Activated effector memory CD4-positive, alpha-beta T cell treated with Interleukin-2 at 50 U/mL for 16 hours (primary cell): ENCODE results near the gene PHF12.
"Not testable (repeated sequence)": the region's sequence is repeated elsewhere in the genome, so short reads cannot be mapped to it uniquely, and the experiment has no call there.

Experiments used
- DNase-seq: peaks from one replicate; pipeline ENCODE4 v3.0.0-alpha.2; 2020

Gene PHF12

DNA sequence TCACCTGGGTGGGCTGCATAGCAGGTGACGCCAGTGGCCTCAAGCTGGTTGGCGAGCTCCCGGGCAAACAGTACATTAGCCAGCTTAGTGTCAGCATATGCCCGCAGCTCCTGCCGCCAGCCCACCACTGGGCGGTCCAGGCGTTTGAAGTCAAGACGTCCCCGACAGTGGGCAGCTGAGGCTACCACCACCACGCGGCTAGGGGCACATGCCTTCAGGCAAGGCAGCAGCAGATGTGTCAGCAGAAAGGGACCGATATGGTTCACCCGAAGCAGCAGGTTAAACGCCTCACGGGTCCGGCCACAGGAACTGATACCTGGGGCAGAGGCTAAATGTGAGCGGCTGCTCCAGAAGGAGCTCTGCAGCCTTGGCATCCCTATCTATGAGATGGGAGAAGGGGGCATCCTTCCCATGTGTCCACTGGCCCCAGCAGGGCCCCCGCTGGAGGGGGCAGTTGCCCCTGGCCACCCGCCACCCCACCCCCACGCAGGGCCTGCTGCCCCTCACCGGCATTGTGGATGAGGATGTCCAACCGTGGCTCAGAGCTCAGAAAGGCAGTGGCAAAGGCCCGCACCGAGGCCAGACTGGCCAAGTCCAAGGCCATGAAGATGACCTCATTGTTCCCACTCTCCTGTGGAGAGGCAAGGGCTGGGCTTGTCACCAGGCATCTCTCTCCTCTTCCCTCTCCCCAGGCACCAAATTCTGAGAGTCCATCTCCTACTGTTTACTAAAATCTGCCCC, 50.2 kb downstream of the PHF12 start:
- no peak for DNase-seq

DNA sequence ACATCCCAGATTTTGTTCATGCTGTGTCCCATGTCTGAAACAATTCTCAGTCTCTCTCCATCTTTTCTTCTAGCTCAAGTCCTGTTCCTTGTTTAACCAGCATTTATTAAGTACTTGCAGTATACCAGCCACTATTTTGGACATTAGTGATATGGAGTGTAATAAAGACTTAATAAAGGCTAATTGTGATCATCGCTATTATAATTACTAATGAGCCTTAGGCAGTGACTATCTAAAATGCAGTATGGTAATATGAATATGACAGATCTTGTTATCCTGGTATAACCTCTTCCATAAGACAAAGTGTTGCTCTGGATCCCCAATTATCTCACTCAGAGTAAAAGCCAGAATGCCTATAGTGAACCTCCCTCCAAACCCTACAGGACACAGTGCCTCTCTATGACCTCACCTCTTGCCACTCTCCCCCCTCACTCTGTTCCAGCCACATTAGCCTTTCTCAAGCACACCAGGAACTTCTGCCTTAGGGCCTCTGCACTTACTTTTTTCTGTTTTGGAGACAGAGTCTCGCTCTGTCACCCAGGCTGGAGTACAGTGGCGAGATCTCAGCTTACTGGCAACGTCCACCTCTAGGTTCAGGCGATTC, 52.0 kb downstream of the PHF12 start:
- DNase-seq, result no peak

DNA sequence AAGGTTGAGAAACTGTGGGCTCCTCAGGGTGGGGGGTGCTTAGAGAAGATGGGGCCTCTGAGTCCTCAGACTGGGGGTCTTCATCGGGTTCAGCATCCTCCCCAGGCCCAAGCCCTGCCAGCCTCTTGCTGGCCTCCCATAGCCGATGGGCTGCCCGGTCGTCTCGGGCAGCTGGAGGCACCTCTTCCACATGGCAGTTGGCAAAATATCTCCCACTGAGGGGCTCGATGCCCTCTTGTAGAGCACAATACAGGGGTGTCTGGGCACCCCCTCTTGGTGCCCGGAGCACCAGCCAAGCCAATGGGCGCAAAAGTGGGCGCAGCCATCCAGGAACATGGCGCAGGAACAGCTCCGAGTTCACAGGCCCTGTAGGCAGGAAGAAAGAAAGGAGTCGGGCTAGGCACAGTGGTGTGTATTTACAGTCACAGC, 52.8 kb downstream of the PHF12 start:
- no peak for DNase-seq

DNA sequence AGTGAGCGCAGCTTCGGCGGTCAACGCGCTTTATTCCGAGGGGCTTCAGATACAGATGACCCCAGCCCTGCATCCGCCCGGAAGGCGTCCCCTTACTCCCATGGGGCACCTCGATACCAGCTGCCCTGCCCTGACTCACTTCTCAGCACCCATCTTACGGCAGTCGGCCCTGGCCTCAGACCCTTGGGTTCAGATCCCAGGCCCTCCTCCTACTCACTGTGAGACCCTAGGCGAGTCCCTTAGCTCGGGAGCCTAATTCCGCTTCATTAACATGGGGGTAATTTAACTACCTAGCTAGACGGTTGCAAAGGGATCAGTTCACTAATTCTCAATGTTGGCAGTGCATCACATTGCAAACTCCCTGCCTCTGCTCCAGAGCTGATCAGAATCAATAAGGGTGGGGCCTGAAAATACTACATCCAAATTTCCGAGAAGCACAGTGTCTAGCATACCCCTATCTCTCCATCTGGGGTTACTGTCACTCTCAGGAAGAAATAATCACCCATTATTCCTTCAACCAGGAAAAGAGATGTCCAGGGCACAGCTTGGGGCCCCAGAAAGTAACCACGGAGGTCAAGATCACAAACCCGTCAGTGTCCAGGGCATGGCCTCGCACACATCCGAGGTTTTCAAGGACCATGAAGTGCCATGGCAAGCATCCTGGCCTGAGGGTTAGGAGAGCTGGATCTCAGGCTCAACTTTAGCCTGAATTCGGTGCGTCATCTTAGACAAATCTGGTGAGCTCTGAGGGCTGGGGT, 53.4 kb downstream of the PHF12 start:
- no peak for DNase-seq

DNA sequence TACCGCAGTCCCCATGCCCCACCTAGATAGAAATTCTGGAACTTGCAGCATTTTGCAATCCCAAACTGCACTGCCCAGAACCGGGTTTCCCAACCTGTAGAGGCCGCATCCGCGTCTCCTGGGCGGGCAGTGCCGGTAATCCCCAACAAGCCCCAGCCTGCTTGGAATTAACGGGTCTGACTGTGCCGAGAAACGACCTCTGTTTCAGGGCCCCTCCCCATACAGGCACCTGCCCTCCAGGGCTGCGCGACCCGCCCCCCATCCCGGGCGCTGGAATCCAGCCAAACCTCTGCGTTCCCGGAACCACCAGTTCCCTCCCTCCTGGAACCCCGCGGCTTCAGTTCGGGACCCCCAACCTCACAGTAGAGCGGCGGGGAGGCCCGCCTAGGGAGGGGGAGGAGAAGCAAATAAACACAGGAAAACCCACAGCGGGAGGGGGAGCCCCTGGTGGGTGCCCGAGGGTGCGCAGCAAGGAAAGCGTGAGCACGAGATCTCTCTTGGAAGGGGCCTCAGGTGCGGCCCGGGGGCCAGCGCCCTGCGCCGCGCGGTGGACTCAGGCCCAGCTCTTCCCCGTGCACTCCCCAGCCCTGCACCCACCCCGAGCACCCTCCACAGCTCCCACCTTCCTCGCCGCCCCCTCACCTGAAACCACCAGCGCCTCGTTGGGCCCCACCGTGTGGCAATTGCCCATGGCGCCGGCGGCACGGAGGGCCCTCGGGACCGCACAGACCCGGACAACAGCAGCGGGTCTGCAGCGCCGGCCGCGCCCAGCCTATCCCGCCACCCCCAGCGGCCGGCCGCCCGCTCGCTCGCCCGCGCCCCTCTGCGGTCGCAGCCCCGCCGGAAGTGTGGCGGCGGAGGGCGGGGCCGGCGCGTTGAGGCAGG, 54.2 kb downstream of the PHF12 start, which contains the start of gene FLOT2:
FLOT2 (minus strand) TSS at position 850 of the 885 bp plus-strand sequence; CDS start at position 691, 159 bp downstream.
- DNase-seq, result peak; percentile 64

DNA sequence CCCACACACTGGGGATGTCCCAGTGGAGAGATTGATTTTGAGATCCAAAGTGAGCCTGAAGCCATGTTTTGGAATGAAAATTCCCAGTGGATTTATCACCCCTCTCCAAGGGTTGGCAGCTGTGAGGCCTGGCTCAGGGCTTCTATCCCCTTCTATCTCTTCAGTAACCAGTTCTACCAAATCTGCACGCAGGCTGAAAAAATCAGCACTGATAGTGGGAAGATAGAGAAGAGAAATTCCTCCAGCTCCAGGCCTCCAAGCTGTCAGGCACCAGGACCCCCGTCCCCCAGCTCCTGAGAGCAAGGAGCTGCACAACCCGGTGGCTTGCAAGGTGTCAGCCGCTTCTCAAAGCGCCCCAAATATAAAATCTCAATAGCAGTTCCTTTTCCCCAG, 54.8 kb downstream of the PHF12 start:
- no peak for DNase-seq

DNA sequence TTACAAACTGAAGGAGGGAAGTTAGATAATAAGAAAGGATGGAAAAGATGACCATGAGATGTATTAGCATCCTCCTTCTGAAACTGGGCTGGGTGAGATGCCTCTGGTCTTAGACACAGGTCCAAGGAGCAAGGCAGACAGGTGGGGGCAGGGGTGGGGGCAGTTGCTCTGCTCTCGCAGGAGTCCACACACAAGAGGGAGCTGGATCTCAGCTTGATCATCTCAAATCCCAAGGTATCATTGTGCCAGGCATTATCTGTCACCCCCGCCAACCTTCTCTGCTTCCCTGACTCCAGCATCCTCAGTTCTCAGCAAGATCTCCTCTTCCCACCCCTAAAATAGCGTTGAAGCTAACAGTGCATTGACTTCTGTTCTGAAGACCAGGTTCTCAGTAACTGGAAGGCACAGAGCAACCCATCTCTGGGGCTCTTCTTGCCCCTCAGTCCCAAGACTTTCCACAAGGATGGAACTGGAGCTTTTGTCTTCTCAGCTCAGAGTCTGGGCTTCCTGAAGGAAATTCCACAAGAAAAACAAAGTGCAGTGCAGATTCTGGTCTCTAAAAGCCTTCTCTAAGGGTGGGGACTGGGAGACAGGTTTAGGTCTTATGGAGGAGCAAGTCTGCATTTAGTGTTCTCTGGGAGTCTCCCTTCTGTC, 55.4 kb downstream of the PHF12 start:
- no peak for DNase-seq

DNA sequence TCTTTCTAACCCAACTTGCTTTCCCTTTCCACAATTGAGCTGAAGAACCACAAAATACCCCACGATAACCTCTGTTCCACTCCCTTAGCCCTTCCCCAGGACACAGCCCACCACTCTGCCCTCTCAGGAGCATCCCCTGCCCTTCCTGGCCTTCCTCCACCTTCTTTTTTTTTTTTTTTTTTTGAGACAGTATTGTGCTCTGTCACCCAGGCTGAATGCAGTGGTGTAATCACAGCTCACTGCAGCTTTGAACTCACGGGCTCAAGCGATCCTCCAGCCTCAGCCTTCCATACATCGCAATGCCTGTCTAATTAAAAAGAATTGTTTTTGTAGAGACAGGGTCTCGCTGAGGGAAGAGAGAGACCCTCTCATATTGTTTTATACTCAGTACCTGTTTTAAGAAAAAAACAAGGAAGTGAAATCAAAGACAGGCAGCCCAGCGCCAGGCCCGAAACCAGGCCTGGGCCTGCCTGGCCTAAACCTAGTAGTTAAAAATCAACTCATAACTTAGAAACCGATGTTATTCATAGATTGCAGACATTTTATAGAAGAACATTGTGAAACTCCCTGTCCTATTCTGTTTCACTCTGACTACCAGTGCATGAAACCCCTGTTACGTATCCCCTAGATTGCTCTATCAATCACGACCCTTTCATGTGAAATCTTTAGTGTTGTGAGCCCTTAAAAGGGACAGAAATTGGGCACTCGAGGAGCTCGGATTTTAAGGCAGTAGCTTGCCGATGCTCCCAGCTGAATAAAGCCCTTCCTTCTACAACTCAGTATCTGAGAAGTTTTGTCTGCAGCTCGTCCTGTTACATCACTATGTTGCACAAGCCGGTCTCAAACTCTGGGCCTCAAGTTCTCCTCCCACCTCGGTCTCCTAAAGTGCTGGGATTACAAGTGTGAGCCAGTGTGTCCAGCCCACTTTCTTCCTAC, 57.8 kb downstream of the PHF12 start:
- DNase-seq, result not testable (repeated sequence)

DNA sequence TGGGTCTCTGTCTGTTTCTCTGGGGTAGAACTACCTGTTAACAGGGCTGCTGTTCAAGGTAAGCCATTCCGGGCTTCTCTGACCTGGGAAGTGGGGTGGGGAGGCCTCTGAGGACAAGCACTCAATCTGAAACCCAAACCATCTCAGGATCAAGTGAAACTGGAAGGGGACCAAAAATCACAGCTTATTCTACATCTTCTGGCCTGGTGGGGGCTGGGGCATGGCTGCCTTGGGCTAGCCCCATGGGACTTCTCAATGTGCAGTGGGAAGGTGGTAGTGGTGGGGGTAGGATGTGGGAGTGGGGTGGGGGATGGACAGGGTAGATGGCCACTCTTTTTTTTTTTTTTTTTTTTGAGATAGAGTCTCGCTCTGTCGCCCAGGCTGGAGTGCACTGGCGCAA, 59.3 kb downstream of the PHF12 start:
- DNase-seq, result no peak

DNA sequence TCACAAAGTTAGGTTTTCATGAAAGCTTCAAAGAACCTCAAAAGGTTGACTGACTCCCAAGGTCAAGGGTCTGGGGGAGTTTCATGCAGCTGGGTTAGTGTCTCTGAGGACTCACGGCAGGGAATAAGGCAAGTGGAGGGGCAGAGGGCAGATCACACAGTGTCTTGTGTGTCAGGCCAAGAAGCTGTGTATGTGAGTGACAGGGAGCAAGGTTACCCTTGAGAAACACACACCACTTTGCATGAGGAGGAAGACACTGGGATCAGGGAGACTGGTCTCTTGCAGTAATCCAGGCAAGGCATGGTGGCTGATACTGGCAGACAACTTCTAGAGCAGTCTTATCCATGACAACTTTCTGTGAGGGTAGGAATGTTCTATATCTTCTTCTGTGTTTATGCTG, 60.1 kb downstream of the PHF12 start:
- DNase-seq, result no peak

DNA sequence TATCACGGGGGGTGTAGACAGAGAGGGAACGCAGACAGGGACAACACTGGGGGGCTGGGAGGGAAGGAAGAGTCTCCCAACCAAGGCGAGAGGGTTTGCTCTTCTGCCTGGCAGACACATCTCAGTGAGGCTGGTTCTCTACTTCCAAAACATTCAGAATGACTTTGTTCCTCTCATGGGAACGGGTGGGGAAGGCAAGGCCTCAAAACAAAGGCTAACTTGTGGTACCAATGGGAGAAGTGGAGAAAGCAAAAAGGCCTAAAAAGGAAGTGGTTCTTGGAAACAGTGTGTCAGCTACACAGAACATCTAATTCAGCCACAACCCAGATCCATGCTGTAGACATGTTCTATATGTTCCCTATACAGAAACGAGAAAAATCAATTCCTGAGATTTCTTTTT, 61.3 kb downstream of the PHF12 start:
- DNase-seq, result no peak

DNA sequence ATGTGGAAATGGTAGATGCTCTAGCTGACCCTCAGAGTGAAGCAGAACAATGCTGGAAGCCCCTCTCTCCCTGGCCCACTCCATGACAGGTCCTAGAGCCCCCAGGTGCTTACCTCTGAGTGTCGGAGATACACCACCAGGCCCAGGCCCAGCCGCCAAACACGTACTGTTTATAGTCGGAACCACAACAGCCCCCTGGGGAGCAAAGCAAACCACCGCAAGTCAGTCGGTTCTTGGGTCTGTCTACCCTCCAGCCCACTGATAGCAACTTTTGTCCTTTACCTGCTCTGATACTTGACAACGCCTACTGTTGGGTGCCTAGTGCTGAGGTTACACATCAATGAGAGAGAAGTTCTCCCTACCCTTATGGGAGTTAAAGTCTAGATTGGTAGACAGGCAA, 62.5 kb downstream of the PHF12 start:
- no peak for DNase-seq

DNA sequence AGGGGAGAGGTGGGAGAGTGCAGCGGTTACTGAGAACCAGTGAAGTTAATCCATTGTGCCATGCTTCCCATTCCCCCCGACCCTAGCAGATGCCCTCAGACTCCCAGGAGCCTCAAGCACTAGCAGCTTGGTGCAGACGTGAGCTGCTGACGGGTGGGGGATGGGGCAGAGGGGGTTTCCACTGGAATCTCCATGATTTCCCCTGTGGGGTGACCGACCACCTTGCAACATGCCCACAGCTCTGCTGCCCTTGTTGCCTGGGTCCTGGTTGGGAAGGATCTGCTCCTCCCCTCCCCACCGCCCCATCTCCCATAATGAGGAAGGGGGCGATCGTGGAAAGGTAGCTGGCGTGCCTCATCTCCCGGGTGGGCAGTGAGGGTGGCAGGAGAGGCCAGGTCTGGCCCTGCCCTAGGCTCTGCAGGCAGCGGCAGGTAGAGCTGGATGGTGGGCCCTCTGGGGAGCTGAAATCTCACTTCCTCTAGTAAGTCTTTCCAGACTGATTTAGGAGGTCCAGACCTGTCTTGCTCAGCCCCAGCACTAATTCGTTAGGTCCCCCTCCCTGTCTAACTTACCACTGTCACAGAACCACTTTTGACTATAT, 63.3 kb downstream of the PHF12 start:
- DNase-seq, result no peak

DNA sequence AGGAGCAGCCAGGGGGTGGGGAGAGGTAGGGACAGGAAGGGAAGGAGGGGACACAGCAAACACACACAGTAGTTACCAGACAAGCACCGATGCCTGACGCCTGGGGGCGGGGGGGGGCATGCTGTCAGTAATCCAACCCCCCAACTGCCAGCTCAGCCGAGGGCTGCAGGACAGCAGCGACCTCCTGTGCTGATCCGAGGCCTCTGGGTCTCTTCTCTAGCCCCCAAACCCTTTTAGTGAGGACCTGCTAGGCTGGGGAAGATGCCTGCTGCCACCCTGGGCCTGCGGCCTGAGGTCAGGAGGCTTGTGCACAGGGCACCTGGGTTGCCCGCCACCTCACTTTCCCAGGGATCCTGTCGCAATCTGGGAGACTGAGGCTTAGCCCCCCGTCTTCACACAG, 65.4 kb downstream of the PHF12 start:
- DNase-seq, result no peak

DNA sequence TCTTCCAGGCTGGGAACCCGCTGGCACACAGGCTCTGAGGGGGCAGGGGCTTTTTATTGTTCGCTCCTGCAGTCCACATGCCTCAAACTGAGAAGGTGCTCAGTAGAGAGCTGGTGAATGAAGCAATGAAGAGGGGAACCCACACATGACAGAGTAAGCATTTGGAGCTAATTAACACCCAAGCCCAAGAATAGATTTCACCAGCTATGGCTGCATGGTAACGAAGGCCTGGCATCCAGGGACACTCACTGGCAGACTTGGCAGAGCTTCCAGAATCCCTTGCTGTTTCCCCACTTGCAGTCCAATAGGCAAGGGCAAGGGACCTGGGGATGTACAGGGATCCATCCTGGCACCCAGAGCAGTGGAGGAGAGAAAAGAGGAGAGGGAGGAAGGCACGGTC, 66.0 kb downstream of the PHF12 start:
- DNase-seq, result no peak

DNA sequence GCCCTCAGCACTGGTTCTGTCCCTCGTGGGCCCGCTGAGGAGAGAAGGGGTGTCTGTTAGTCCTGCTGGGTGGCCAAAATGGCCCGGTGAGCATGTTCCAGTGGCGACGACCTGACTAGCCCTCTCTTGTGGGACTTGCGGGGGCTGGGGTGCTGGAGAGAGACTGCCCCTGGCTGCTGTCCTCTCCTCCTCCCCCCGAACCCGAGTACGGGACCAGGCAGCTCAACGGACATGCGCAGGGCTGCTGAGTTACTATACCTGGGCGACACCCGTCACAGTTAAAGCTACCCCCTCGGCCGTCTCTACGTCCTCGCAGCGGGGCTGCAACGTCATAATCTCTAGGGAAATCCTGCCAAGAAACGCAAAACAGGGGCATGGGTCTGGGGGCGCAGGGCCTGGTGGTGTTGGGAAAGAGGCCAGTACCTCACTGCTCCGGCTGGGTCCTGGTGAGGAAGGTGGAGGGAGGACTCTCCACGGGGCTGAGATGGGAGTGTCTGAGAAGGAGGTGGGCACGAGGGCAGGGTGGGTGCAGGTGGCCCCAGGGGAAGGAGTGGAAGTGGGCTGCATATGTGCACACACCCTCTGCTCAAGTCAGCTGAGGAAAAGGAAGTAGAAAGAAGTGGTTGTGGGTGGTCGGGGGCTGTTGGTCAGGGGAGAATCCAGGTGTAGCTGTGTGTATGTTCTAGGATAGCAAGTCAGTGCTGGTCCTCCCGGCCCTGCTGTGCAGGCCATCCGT, 67.2 kb downstream of the PHF12 start:
- no peak for DNase-seq

DNA sequence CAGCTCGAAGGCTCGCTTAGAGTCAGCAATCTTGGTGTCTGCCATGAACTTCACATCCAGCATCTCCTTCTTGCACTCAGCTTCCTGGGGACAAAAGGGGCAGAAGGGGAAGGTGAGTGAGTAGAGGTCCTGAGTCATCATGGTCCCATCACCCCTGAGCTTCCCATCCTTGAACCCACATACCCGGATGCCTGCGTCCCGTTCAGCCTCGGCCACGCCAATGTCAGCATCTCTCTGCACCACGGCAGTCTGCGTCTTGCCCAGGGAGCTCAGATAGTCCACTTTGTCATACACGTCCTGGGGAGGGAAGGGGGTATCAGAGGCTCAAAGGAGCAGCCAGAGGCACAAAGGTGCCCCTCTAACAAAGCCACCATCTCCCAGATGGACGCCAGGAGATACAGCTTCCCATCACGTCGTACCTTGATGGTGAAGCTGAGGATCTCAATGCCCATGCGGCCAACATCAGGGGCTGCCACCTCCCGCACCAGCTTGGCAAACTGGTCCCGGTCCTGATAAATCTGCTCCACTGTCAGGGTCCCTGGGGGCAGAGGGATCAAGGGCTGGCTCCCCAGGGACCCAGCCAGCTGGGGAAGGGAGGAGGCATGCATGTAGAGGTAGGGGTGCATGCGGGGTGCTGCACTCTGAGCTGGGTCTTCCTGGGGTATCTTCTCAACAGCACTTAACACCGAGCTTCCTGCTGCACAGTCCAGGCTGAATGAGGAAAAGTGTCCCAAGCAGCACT, 69.0 kb downstream of the PHF12 start:
- DNase-seq, result no peak

DNA sequence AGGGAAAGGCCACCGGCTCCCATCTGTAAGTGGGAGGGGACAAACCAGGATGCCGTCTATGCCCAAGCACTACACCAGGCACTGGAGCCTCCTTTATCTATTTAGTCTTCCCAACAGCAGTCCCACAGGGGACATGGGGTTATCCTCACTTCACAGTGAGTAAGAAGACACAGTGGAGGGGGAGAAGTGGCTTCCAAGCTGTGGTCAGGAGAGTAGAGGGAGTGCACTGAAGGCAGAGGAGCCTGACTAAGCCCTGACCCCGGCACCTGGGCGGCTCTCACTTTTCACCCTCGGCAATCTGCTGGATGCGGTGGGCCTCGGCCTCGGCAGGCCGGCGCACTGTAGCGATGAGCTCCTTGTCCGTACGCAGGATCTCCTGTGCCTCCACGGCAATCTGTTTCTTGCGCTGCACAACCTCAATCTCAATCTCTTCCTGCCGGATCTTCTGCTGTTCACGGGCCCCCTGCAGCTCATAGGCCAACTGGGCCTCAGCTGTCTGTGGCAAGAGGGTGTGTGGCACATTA, 69.7 kb downstream of the PHF12 start:
- DNase-seq, result no peak

DNA sequence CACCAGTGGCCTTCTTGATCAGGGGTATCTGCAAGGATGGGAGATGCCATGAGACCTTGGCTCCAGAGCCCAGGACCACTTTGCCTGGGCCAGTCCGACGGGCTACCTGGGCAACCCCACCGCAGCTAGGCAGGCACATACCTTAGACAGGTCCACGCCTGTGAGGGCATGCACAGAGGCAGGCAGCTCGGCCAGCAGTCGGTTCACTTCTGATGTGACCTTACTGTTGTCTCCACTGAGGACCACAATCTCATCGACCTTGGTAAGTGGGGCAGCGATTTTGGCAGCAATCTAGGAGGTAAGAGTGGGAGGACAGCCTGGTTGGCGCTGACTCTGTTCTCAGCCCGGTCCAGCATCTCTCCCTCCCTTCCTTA, 70.8 kb downstream of the PHF12 start:
- DNase-seq, result no peak
